ENCODE data around the gene CCND2.

DNA sequence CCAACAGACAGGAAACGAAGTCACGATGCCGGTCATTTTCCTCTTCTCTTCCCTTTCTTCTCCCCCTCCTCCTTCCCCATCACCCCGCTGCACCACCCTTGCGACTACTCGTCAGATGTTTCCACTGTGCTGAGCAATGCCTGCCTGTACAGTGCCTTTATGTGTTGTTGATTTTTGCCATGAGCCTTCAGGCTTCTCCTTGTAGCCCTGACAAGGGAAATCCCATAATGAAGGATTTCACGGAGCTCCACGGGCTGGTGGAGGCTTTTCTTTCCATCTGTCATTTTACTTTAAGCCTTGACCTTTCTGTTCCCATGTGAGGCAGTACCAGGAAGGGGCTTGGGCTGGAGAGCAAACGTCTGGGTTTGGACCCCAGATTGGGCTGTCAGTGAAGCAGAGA, 28.7 kb upstream of the CCND2 start:
- TF ChIP-seq JUND (IDR thresholded peaks at IDR 0.05; ENCODE audit: low read length) (no peak), CREB1 (IDR thresholded peaks at IDR 0.05) (no peak), POLR2A (IDR thresholded peaks at IDR 0.05; ENCODE audit: control extremely low read depth in 1 of 2, low read depth in 2 of 2, low read length in 2 of 2) (no peak), RAD21 (IDR thresholded peaks at IDR 0.05 in 1 of 2, conservative IDR thresholded peaks at IDR 0.05 in 1 of 2; ENCODE audit: low read depth in 2 of 2, low read length in 2 of 2) (no peak), EGR1 (IDR thresholded peaks at IDR 0.05; ENCODE audit: borderline replicate concordance, low read depth, low read length) (no peak), KDM5A (IDR thresholded peaks at IDR 0.05; ENCODE audit: low read length) (no peak), JUN (IDR thresholded peaks at IDR 0.05; ENCODE audit: low read depth, low read length) (no peak), YY1 (IDR thresholded peaks at IDR 0.05; ENCODE audit: low read depth, low read length) (no peak), EZH2 (IDR thresholded peaks at IDR 0.05; ENCODE audit: low read depth, low read length, severe bottlenecking) (no peak), TEAD4 (IDR thresholded peaks at IDR 0.05; ENCODE audit: low read depth, low read length) (no peak), GTF2F1 (IDR thresholded peaks at IDR 0.05; ENCODE audit: borderline replicate concordance, low read depth, low read length) (no peak)
- TF ChIP-seq, protein P1, sequence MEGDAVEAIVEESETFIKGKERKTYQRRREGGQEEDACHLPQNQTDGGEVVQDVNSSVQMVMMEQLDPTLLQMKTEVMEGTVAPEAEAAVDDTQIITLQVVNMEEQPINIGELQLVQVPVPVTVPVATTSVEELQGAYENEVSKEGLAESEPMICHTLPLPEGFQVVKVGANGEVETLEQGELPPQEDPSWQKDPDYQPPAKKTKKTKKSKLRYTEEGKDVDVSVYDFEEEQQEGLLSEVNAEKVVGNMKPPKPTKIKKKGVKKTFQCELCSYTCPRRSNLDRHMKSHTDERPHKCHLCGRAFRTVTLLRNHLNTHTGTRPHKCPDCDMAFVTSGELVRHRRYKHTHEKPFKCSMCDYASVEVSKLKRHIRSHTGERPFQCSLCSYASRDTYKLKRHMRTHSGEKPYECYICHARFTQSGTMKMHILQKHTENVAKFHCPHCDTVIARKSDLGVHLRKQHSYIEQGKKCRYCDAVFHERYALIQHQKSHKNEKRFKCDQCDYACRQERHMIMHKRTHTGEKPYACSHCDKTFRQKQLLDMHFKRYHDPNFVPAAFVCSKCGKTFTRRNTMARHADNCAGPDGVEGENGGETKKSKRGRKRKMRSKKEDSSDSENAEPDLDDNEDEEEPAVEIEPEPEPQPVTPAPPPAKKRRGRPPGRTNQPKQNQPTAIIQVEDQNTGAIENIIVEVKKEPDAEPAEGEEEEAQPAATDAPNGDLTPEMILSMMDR (IDR thresholded peaks at IDR 0.05; ENCODE audit: control extremely low read depth in 1 of 3, insufficient read depth in 1 of 3, low read depth in 1 of 3, low read length in 3 of 3) = no peak
